Lower leg skin (tissue), 3 donors: Measurements from ENCODE around the gene C6orf89.

ENCODE experiments used
- POLR2A ChIP-seq, 2 donors: fragments of 450-650 bp; IDR thresholded peaks; one replicate each; pipeline ENCODE4 v1.6.1; 2016 to 2017; ENCODE audit warnings: antibody characterized with exemption in 2 of 2, mild to moderate bottlenecking in 1 of 2, moderate library complexity in 1 of 2
- TF ChIP-seq, protein P1 (sequence below), 3 donors: fragments of 450-650 bp; IDR thresholded peaks; one replicate each; pipeline ENCODE4 v1.5.1; 2016; ENCODE audit warnings: antibody characterized with exemption in 3 of 3, mild to moderate bottlenecking in 3 of 3, moderate library complexity in 2 of 3

DNA sequence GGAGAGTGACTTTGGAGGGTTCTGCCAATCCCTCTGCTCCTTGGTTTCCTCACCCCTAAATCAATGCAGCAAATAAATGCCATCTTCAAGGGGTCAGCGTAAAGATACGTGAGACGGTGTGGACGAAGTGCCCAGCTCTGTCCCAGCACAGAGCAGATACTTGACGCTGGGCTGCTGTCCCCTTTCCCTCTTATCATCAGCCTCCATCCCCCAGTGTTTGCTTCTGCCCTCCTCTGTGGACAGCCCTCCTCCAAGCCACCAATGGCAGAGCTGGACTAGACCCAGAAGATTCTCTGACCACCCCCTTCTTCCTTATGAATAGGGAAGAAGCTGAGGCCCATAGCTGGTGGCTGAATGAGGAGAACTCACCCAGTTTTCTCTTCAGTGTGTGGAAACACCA lies 51.1 kb downstream of the C6orf89 start:
- TF ChIP-seq, protein P1, sequence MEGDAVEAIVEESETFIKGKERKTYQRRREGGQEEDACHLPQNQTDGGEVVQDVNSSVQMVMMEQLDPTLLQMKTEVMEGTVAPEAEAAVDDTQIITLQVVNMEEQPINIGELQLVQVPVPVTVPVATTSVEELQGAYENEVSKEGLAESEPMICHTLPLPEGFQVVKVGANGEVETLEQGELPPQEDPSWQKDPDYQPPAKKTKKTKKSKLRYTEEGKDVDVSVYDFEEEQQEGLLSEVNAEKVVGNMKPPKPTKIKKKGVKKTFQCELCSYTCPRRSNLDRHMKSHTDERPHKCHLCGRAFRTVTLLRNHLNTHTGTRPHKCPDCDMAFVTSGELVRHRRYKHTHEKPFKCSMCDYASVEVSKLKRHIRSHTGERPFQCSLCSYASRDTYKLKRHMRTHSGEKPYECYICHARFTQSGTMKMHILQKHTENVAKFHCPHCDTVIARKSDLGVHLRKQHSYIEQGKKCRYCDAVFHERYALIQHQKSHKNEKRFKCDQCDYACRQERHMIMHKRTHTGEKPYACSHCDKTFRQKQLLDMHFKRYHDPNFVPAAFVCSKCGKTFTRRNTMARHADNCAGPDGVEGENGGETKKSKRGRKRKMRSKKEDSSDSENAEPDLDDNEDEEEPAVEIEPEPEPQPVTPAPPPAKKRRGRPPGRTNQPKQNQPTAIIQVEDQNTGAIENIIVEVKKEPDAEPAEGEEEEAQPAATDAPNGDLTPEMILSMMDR (IDR thresholded peaks at IDR 0.05) = no peak
- no peak for TF ChIP-seq POLR2A (IDR thresholded peaks at IDR 0.05)
